ENCODE results near the gene ZNF286A.
"Not testable (repeated sequence)": the region's sequence is repeated elsewhere in the genome, so short reads cannot be mapped to it uniquely, and the experiment has no call there.

DNA sequence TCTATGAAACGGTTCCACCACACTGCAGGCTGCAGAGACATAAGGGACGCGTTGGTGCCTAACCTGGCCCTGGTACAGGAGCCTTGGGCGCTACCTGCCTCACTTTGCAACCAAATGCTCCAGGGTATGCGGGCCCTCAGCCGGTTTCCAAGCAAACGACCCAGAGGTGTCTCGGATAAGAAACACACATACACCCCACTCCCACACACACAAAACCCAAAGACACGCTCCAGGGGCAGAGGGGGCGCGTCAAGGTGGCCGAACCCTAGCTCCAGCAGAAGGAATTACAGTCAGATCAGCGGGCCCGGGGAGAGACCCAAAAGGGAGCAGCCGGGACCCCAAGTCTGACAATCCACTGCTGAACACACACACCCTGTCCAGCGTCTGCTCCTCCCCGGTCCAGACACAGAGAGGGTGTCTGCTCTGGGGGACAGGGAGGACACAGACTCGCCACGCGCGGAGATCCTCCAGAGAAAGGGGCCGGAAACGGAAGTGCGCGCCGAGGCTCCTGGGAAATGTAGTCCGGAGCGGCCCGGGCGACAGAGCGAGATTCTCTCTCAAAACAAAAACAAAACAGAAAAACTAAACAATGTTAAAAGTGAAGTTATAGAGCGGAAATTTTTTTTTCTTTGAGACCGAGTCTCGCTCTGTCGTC, 15.6 kb upstream of the ZNF286A start, which contains the start of gene TRIM16:
- peak; percentile 89 to 95 for TF ChIP-seq GABPA (IDR thresholded peaks at IDR 0.05 in 1 of 2, conservative IDR thresholded peaks at IDR 0.05 in 1 of 2)
- not testable (repeated sequence) for TF ChIP-seq CTCF (IDR thresholded peaks at IDR 0.05; ENCODE audit: low read depth, low read length, missing input control); EGR1 (IDR thresholded peaks at IDR 0.05; ENCODE audit: low read depth in 2 of 2); RXRA (IDR thresholded peaks at IDR 0.05)
- TF ChIP-seq, protein P1, sequence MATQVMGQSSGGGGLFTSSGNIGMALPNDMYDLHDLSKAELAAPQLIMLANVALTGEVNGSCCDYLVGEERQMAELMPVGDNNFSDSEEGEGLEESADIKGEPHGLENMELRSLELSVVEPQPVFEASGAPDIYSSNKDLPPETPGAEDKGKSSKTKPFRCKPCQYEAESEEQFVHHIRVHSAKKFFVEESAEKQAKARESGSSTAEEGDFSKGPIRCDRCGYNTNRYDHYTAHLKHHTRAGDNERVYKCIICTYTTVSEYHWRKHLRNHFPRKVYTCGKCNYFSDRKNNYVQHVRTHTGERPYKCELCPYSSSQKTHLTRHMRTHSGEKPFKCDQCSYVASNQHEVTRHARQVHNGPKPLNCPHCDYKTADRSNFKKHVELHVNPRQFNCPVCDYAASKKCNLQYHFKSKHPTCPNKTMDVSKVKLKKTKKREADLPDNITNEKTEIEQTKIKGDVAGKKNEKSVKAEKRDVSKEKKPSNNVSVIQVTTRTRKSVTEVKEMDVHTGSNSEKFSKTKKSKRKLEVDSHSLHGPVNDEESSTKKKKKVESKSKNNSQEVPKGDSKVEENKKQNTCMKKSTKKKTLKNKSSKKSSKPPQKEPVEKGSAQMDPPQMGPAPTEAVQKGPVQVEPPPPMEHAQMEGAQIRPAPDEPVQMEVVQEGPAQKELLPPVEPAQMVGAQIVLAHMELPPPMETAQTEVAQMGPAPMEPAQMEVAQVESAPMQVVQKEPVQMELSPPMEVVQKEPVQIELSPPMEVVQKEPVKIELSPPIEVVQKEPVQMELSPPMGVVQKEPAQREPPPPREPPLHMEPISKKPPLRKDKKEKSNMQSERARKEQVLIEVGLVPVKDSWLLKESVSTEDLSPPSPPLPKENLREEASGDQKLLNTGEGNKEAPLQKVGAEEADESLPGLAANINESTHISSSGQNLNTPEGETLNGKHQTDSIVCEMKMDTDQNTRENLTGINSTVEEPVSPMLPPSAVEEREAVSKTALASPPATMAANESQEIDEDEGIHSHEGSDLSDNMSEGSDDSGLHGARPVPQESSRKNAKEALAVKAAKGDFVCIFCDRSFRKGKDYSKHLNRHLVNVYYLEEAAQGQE (IDR thresholded peaks at IDR 0.05): not testable (repeated sequence)
